Sigmoid colon (tissue), 4 donors: ENCODE results near the gene SLC32A1.

ENCODE experiments used
- CTCF ChIP-seq, 4 experiments: fragments of 450-650 bp in 3 of 4; fragments of 200-600 bp in 1 of 4; IDR thresholded peaks; one replicate each; pipeline ENCODE4 v1.5.1; 2016 to 2019; ENCODE audit warnings: antibody characterized with exemption in 4 of 4, mild to moderate bottlenecking in 3 of 4, moderate library complexity in 2 of 4
- EP300 ChIP-seq, 4 donors: sonication (generic); formaldehyde crosslinking; IDR thresholded peaks; one replicate each; pipeline ENCODE4 v1.6.1; 2017; ENCODE audit warnings: antibody characterized with exemption in 4 of 4
- POLR2A ChIP-seq, 2 donors: fragments of 450-650 bp; IDR thresholded peaks; one replicate each; pipeline ENCODE4 v1.6.1; 2016; ENCODE audit warnings: antibody characterized with exemption in 2 of 2, mild to moderate bottlenecking in 2 of 2, moderate library complexity in 2 of 2
- POLR2AphosphoS5 ChIP-seq, 4 donors: sonication (generic); formaldehyde crosslinking; IDR thresholded peaks; one replicate each; pipeline ENCODE4 v1.6.1; 2017; ENCODE audit warnings: antibody characterized with exemption in 4 of 4

DNA sequence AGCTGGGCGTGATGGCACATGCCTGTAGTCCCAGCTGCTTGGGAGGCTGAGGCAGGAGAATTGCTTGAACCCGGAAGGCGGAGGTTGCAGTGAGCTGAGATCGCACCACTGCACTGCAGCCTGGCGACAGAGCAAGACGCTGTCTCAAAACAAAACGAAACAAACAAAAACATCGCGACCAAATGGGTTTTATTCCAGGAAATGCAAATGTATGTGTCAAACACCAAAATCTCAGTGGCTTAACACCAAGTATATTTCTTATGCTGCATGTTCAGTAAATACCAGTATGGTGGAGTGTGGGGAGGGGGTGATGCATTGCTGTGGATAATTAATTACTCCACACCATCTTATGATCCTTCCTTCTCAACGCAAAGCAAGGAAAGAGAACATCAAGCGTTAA is 52.1 kb downstream of the SLC32A1 start:
- TF ChIP-seq CTCF (IDR thresholded peaks at IDR 0.05), result no peak
- no peak for TF ChIP-seq POLR2A (IDR thresholded peaks at IDR 0.05)
- no peak for TF ChIP-seq POLR2AphosphoS5 (IDR thresholded peaks at IDR 0.05)
- TF ChIP-seq EP300 (IDR thresholded peaks at IDR 0.05), result no peak
